Epithelial cell of esophagus (primary cell): Measurements from ENCODE around the gene MAPT.

Source experiments
- DNase-seq: peaks from one replicate; pipeline ENCODE4 v3.0.0; 2010; ENCODE audit warnings: low read depth
- H3K4me3 ChIP-seq: 2 replicates; pipeline ENCODE4 v1.5.1; 2011; ENCODE audit warnings: mild to moderate bottlenecking, low read length, control low read depth
- CTCF ChIP-seq: IDR thresholded peaks from 2 replicates; pipeline ENCODE4 v1.5.1; 2011; ENCODE audit warnings: low read depth, mild to moderate bottlenecking, low read length, control low read depth, inconsistent platforms; ENCODE audit not compliant: insufficient read depth; ENCODE audit errors: missing control alignments

The MAPT gene

DNA sequence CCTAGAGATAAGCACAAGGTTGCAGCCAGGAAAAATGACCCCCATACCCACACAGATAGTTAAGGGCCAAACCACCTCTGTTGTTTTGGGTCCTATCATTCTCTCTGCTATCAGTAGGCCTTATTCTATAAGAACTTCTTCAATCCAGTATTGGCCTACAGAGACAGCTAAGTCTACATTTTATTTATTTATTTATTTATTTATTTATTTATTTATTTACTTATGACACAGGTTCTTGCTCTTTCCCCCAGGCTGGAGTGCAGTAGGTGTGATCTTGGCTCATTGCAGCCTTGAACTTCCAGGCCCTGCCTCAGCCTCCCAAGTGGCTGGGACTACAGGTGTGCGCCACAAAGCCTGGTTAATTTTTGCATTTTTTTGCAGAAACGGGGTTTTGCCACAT is 7.5 kb upstream of the MAPT start:
- H3K4me3 ChIP-seq, result no peak overlapping the region
- no peak for DNase-seq
- TF ChIP-seq CTCF, result no peak

DNA sequence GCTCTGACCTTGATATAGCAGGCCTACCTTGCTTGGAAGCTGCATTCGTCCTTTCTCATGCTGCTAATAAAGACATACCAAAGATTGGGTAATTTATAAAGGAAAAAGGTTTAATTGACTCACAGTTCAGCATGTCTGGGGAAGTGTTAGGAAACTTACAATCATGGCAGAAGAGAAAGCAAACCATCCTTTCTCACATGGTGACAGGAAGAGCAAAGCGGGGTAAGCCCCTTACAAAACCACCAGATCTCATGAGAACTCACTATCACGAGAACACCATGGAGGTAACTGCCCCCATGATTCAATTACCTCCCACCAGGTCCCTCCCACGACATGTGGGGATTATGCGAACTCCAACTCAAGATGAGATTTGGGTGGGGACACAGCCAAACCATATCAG is 6.0 kb upstream of the MAPT start:
- DNase-seq, result no peak
- H3K4me3 ChIP-seq, result no peak overlapping the region
- no peak for TF ChIP-seq CTCF

DNA sequence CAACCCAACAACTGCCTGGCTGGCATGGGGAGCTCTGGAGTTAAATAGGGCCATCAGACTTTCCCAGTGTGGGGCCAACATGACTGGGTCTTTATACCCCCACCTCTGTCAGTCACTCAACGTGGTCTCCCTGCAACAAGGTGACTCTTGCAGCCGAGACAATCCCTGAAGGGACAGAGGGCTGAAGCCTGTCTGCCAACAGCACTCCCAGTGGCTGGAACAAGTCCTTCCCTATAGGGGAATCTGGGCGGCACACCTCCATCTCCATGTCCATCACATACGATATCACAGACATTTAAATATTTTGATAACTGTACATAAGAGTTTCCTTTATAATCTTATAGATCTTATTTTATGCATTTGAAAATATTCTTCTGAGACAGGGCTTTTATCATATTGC is 4.8 kb upstream of the MAPT start:
- no peak for DNase-seq

DNA sequence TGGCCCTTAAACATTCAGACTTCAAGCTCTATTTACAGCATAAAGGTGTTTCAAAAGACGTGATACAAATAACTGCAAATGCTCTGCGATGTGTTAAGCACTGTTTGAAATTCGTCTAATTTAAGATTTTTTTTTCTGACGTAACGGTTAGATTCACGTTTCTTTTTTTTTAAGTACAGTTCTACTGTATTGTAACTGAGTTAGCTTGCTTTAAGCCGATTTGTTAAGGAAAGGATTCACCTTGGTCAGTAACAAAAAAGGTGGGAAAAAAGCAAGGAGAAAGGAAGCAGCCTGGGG is 681 bp upstream of the MAPT start:
- no peak for DNase-seq
- TF ChIP-seq CTCF, result no peak

More for the DNA sequence above, 4.8 kb upstream of the MAPT start:
- peak; percentile 34 for TF ChIP-seq CTCF
- H3K4me3 ChIP-seq, result no peak overlapping the region

GRCh38 chr17:45895304-45895968 is 1.1 kb downstream of the MAPT start:
- peak; percentile 33 for DNase-seq
- TF ChIP-seq CTCF, result no peak
- H3K4me3 ChIP-seq, result peak overlapping the region; percentile 55

More for the DNA sequence above, 681 bp upstream of the MAPT start:
- H3K4me3 ChIP-seq, result peak overlapping the region; percentile 51

- TF ChIP-seq CTCF, result no peak
- H3K4me3 ChIP-seq, result no peak overlapping the region
- DNase-seq, result no peak
Observed at GRCh38 chr17:45895969-45896785, 1.8 kb downstream of the MAPT start.
